HUES64 (cell line): ENCODE data around the gene ROPN1L.

Experiments
- H3K27ac ChIP-seq: 2 replicates; pipeline ENCODE4 v1.7.0; 2013; ENCODE audit warnings: low read depth, low read length, inconsistent platforms
- H3K27me3 ChIP-seq: 2 replicates; pipeline ENCODE4 v1.6.1; 2013; ENCODE audit warnings: mild to moderate bottlenecking, low read length; ENCODE audit not compliant: insufficient read depth
- H3K36me3 ChIP-seq: 2 replicates; pipeline ENCODE4 v1.6.1; 2013; ENCODE audit warnings: mild to moderate bottlenecking, low read length; ENCODE audit not compliant: insufficient read depth
- H3K4me1 ChIP-seq: 2 replicates; pipeline ENCODE4 v1.6.1; 2013; ENCODE audit warnings: mild to moderate bottlenecking, low read length, moderate library complexity; ENCODE audit not compliant: insufficient read depth
- H3K4me3 ChIP-seq: 2 replicates; pipeline ENCODE4 v1.5.1; 2013; ENCODE audit warnings: mild to moderate bottlenecking, low read length, moderate library complexity
- H3K9ac ChIP-seq: 2 replicates; pipeline ENCODE4 v1.6.1; 2013; ENCODE audit warnings: mild to moderate bottlenecking, low read depth, low read length
- H3K9me3 ChIP-seq: 2 replicates; pipeline ENCODE4 v1.6.1; 2013; ENCODE audit warnings: low read depth, low read length; ENCODE audit not compliant: insufficient read depth
- WGBS: fragments of 150-250, 120-280 bp; methylation state at CpG from one replicate; pipeline ENCODE4 v1.1.7; 2013; ENCODE audit warnings: missing lambda C conversion rate; 5-methylcytosine and 5-hydroxymethylcytosine counted together

ROPN1L gene

GRCh38 chr5:10447041-10447440, 5.4 kb downstream of the ROPN1L start:
- 88% methylated on average over 3 of the region's 4 CpGs for WGBS
- Histone ChIP-seq H3K36me3 (no peaks in the 10 kb centered on the region), H3K9me3 (no peaks in the 10 kb centered on the region), H3K27me3 (peaks cover 18% of the 10 kb centered on the region), H3K4me3 (no peak overlapping the region), H3K4me1 (peaks cover 5% of the 10 kb centered on the region; the same call in 1 of the 2 replicates), H3K27ac (no peak overlapping the region), H3K9ac (no peak overlapping the region)

DNA sequence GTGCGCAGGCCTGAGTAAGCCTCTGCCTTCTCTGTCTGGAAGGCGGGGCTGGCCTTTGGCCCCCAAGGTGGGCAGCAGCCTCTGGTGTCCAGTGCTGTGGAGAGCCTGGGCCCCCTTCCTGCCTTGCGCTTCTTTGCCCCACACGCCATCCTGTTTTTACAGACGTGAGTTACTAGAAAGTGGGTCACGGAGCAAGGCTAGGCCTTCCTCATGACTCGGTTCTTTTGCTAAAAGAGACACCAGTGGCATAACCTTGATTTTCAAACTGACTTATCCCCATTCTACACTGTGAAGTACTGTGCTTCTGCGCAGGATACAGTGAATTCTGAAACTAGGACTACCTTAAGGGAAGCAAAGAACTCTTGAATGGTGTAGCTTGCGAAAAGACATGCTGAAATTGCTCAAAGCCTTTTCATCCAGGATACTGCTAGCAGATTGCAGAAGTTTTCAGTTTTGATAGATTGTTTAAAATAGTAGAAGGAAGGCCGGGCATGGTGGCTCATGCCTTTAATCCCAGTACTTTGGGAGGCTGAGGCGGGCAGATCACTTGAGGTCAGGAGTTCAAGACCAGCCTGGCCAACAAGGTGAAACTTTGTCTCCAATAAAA, 7.2 kb downstream of the ROPN1L start:
- H3K4me3 ChIP-seq: no peak overlapping the region
- no peak overlapping the region for H3K9ac ChIP-seq
- WGBS: 94% methylated on average over 11 of the region's 11 CpGs
- H3K27ac ChIP-seq: no peak overlapping the region
- H3K27me3 ChIP-seq: peaks cover 2% of the 10 kb centered on the region; the same call in 1 of the 2 replicates
- H3K4me1 ChIP-seq: 0 out of 2 replicates have a peak, but pooled peaks cover 3% of the 10 kb centered on the region
- no peaks in the 10 kb centered on the region for H3K9me3 ChIP-seq
- no peaks in the 10 kb centered on the region for H3K36me3 ChIP-seq

DNA sequence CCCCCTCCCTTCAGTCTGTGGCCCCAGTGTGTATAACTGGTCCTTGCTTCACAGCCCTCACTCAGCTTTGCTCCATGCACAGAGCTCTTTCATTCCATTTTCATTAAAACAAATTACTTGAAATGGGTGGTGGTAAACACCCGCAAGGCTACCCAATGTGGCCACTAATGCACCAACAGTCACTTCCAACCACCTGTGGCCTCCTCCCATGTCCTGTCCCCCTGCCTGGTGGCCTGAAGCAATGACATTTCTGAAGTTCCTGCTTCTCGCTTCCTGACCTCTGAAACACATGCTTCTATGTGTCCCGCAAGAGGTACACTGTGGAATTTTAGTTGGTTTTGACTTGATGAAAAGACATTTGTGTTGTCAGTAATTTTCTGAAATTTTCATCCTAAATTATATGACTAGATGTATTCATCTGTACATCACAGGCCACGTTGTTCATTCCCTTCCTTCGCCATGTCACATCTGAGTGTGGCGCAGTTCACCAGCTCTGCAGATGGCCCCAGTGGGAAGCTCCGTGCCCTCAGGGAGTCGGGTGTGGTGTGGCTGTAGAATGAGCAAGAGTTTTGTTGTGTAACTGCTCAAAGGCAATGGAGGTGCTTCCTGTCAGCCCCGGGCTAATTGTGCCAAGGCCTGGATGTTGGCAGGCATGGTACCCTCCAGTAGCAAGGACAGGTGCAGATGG, 9.6 kb downstream of the ROPN1L start:
- Histone ChIP-seq H3K4me3 (no peak overlapping the region), H3K4me1 (peaks cover 17% of the 10 kb centered on the region), H3K9ac (no peak overlapping the region), H3K27me3 (no peaks in the 10 kb centered on the region), H3K36me3 (no peaks in the 10 kb centered on the region), H3K27ac (no peak overlapping the region), H3K9me3 (no peaks in the 10 kb centered on the region)
- WGBS: 91% methylated on average over 9 of the region's 9 CpGs

DNA sequence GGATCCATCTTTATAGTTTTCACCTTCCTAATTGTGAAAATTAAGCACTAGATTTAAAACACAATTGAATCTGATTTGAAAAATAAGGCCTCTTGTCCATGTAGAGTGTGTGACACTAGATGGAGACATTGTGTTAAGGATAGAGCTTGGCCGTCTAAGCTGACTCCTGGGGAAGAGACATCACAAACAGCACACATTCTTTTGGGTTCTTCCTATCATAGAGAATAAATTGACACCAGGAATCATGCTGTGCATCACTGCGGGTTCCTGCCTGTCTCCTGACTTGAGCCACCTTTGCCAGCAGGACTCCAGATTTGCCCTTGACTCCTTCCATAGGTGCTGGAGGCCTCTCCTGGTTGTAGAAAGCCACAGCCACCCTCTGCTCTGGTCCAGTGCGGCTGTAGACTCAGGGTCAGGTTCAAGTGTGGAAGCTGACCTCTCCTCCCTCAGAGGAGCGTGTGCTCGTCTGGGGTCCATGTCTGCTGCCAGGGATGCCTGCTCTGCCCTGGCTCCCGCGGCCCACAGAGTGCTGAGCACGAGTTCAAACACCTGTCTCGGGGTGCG, 11.2 kb downstream of the ROPN1L start:
- H3K4me1 ChIP-seq: peaks cover 21% of the 10 kb centered on the region
- WGBS: 72% methylated on average over 10 of the region's 10 CpGs
- no peak overlapping the region for H3K27ac ChIP-seq
- H3K4me3 ChIP-seq: no peak overlapping the region
- no peaks in the 10 kb centered on the region for H3K9me3 ChIP-seq
- H3K9ac ChIP-seq: no peak overlapping the region
- no peaks in the 10 kb centered on the region for H3K36me3 ChIP-seq
- no peaks in the 10 kb centered on the region for H3K27me3 ChIP-seq

DNA sequence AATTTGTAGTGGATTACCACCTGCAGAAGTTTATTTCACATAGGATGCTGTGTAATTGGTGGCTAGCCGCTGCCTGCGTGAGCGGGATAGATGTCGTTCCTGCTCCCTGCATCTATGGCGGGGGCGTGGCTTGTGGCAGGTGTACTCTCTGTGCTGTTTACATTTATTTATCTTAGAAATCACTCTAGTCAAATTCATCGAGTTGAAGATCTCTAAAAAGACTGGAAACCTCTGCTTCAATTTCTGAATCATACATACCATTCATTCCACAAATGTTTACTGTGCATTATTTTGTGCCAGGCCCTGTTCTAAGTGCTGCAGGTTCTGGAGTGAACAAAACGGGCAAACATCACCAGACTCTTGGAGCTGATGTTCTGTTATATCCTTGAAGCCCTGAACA, 11.9 kb downstream of the ROPN1L start:
- no peaks in the 10 kb centered on the region for H3K9me3 ChIP-seq
- 87% methylated on average over 8 of the region's 8 CpGs for WGBS
- no peak overlapping the region for H3K9ac ChIP-seq
- H3K36me3 ChIP-seq: no peaks in the 10 kb centered on the region
- H3K4me1 ChIP-seq: peaks cover 22% of the 10 kb centered on the region
- no peak overlapping the region for H3K4me3 ChIP-seq
- H3K27ac ChIP-seq: no peak overlapping the region
- no peaks in the 10 kb centered on the region for H3K27me3 ChIP-seq

DNA sequence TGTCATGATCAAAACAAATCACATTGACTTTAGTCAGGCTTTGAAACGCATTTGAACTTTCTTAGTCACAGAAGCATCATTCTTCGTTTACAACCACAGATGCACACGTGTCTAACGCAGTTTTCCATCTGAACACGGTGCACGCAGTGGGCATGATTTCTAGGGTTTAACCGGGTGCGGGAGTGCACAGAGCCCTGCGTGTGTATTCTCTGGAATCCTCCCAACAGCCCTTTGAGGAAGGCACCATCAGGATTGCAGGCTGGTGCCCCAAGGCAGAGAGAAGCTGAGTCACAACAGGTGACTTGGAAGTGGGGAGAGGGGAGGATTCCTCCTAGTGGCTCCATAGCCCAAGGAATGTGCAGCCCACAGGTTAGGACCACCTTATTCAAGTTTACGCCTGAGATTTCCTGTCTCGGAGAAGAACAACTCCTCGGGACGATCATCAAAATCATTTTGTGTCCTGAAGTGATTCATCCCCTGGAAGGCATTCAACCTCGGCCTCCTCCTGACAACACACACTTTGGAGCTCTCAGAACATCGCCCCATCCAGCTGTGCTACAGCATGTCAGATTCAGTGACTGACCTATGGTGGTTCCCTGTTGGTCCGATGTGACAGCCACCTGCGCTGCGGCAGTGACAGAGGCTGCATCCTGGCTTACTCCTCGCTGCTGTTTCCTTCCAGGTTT, 13.1 kb downstream of the ROPN1L start:
- Histone ChIP-seq H3K36me3 (no peaks in the 10 kb centered on the region), H3K9me3 (no peaks in the 10 kb centered on the region), H3K4me3 (no peak overlapping the region), H3K4me1 (peaks cover 22% of the 10 kb centered on the region), H3K9ac (no peak overlapping the region), H3K27ac (no peak overlapping the region), H3K27me3 (no peaks in the 10 kb centered on the region)
- 59% methylated on average over 19 of the region's 19 CpGs for WGBS

GRCh38 chr5:10455277-10455670, 13.6 kb downstream of the ROPN1L start:
- Histone ChIP-seq H3K27me3 (no peaks in the 10 kb centered on the region), H3K9me3 (no peaks in the 10 kb centered on the region), H3K9ac (no peak overlapping the region), H3K4me1 (peaks cover 22% of the 10 kb centered on the region), H3K27ac (no peak overlapping the region), H3K4me3 (no peak overlapping the region), H3K36me3 (no peaks in the 10 kb centered on the region)
- 14% methylated on average over 14 of the region's 14 CpGs for WGBS

GRCh38 chr5:10456583-10457420, 15.1 kb downstream of the ROPN1L start:
- Histone ChIP-seq H3K27me3 (no peaks in the 10 kb centered on the region), H3K27ac (no peak overlapping the region), H3K36me3 (no peaks in the 10 kb centered on the region), H3K4me3 (no peak overlapping the region), H3K4me1 (peaks cover 22% of the 10 kb centered on the region), H3K9me3 (no peaks in the 10 kb centered on the region), H3K9ac (no peak overlapping the region)
- WGBS: 83% methylated on average over 26 of the region's 26 CpGs

GRCh38 chr5:10457682-10458574, 16.2 kb downstream of the ROPN1L start:
- Histone ChIP-seq H3K27me3 (no peaks in the 10 kb centered on the region), H3K27ac (no peak overlapping the region), H3K4me3 (no peak overlapping the region), H3K36me3 (no peaks in the 10 kb centered on the region), H3K9ac (no peak overlapping the region), H3K4me1 (peaks cover 21% of the 10 kb centered on the region), H3K9me3 (no peaks in the 10 kb centered on the region)
- WGBS: 75% methylated on average over 22 of the region's 23 CpGs
